Naive thymus-derived CD4-positive, alpha-beta T cell (primary cell): ENCODE results near the gene MADD. TPM values are rescaled to one million over a fixed set of nuclear protein-coding genes. Genes with fewer than 3 reads are reported as not detected.

ENCODE experiments used
- ATAC-seq: fragments of 150-1000 bp; cut with Tn5 transposase; 2 replicates; pipeline ENCODE4 v1.10.0; 2021; ENCODE audit warnings: mild to moderate bottlenecking, moderate library complexity
- CTCF ChIA-PET: fragments of 350-600 bp; sonication (Branson Sonifier 250); formaldehyde crosslinking; loops from one replicate; lab custom pipeline; 2021; ENCODE audit warnings: antibody characterized with exemption; lab: Charles Lee
- POLR2A ChIA-PET: fragments of 350-600 bp; sonication (Branson Sonifier 250); formaldehyde crosslinking; loops from one replicate; lab custom pipeline; 2021; ENCODE audit warnings: antibody characterized with exemption, inconsistent platforms; lab: Charles Lee
- DNase-seq, 9 donors: peaks; one replicate each; pipeline versions ENCODE4 v3.0.0 to v3.0.0-alpha.2; 2020 to 2022; ENCODE audit warnings: mixed read lengths in 1 of 9
- H3K27ac ChIP-seq: one replicate; pipeline ENCODE4 v1.7.0; 2013; ENCODE audit warnings: mild to moderate bottlenecking, low read depth, low read length, moderate library complexity
- H3K27me3 ChIP-seq, 2 donors: one replicate each; pipeline ENCODE4 v1.7.0; 2013; ENCODE audit warnings: low read length in 2 of 2, mild to moderate bottlenecking in 2 of 2, moderate library complexity in 2 of 2; ENCODE audit not compliant: control insufficient read depth in 2 of 2, insufficient read depth in 2 of 2
- H3K36me3 ChIP-seq, 3 experiments: 1 replicate in 2 of 3; 2 replicates in 1 of 3; pipeline ENCODE4 v1.7.0; 2013; ENCODE audit warnings: low read length in 3 of 3, mild to moderate bottlenecking in 3 of 3, moderate library complexity in 1 of 3; ENCODE audit not compliant: insufficient read depth in 3 of 3, control insufficient read depth in 2 of 3
- H3K4me1 ChIP-seq, 2 donors: one replicate each; pipeline ENCODE4 v1.7.0; 2013; ENCODE audit warnings: low read length in 2 of 2, mild to moderate bottlenecking in 2 of 2, moderate library complexity in 1 of 2; ENCODE audit not compliant: control insufficient read depth in 2 of 2, insufficient read depth in 2 of 2
- H3K4me3 ChIP-seq: 2 replicates; pipeline ENCODE4 v1.7.0; 2013; ENCODE audit warnings: mild to moderate bottlenecking, low read length
- H3K9me3 ChIP-seq, 3 experiments: 1 replicate in 2 of 3; 2 replicates in 1 of 3; pipeline ENCODE4 v1.7.0; 2013; ENCODE audit warnings: low read length in 3 of 3; ENCODE audit not compliant: control insufficient read depth in 2 of 3
- H3K27ac Mint-ChIP-seq, 9 donors: one replicate each; pipeline ENCODE4 v1.8.0; 2020 to 2022; ENCODE audit warnings: mixed read lengths in 9 of 9, mild to moderate bottlenecking in 8 of 9, moderate library complexity in 5 of 9, inconsistent platforms in 2 of 9
- H3K27me3 Mint-ChIP-seq, 5 donors: one replicate each; pipeline ENCODE4 v1.8.0; 2021 to 2022; ENCODE audit warnings: mixed read lengths in 5 of 5, mild to moderate bottlenecking in 1 of 5
- H3K36me3 Mint-ChIP-seq, 5 donors: one replicate each; pipeline ENCODE4 v1.8.0; 2020 to 2022; ENCODE audit warnings: mixed read lengths in 5 of 5, mild to moderate bottlenecking in 3 of 5, inconsistent platforms in 1 of 5
- H3K4me1 Mint-ChIP-seq, 7 donors: one replicate each; pipeline ENCODE4 v1.8.0; 2020 to 2022; ENCODE audit warnings: mixed read lengths in 7 of 7, mild to moderate bottlenecking in 3 of 7, inconsistent platforms in 1 of 7
- H3K4me3 Mint-ChIP-seq, 10 donors: one replicate each; pipeline ENCODE4 v1.8.0; 2020 to 2022; ENCODE audit warnings: mild to moderate bottlenecking in 10 of 10, mixed read lengths in 10 of 10, moderate library complexity in 6 of 10, inconsistent platforms in 2 of 10
- H3K9me3 Mint-ChIP-seq, 11 donors: one replicate each; pipeline ENCODE4 v1.8.0; 2020 to 2022; ENCODE audit warnings: mixed read lengths in 11 of 11, mild to moderate bottlenecking in 4 of 11, inconsistent platforms in 1 of 11, moderate library complexity in 1 of 11
- intact Hi-C, 2 donors: fragments of 100-400 bp; cut with micrococcal nuclease; formaldehyde crosslinking; loops; one replicate each; pipeline ENCODE4 v1.15.1; 2023
- polyA plus RNA-seq, 2 donors: library from polyadenylated mRNA; unstranded; fragments of 300-500 nt; fragmentation: Illumina TruSeq; gene quantifications; one replicate each; pipeline ENCODE4 v1.2.3, GENCODE V29; 2021
- total RNA-seq, 6 experiments: library from RNA in 5 of 6; stranded (reverse) in 5 of 6; gene quantifications; 1 replicate in 5 of 6; 2 replicates in 1 of 6; pipeline ENCODE4 v1.2.3 and lab custom pipeline; 2021 to 2026

Gene MADD
- total and polyA plus RNA-seq, 7 experiments from 2014 or later: 18.7 to 150 (median 117) TPM

GRCh38 chr11:47267876-47268275 lies 2.1 kb upstream of the MADD start:
- intact Hi-C loops: loop anchor here (2.0 to 5.0 kb wide), 6 partner anchors 311 to 1421 kb away; partner anchors contain the start of genes CRY2 (in 1 of the 2), DGKZ (in 1 of the 2), KBTBD4 (in 1 of the 2) and MTCH2 (in 1 of the 2)

GRCh38 chr11:47268448-47269001 lies 1.4 kb upstream of the MADD start:
- Histone ChIP-seq H3K4me1 (peaks cover 27 to 43% of the 10 kb centered on the region in 2 donors), H3K4me3 (peak overlapping the region; percentile 65), H3K27ac (peak overlapping the region; percentile 95), H3K36me3 (no peaks in the 10 kb centered on the region), H3K9me3 (no peaks in the 10 kb centered on the region), H3K27me3 (no peaks in the 10 kb centered on the region)
- peaks cover 38 to 61% (median 52%) of the 10 kb centered on the region in 7 donors for H3K4me1 Mint-ChIP-seq
- no peaks in the 10 kb centered on the region for H3K9me3 Mint-ChIP-seq
- H3K36me3 Mint-ChIP-seq: peaks cover 0 to 4% (median 0%) of the 10 kb centered on the region in 5 donors
- intact Hi-C loops: loop anchor here (1.0 to 5.0 kb wide), 21 partner anchors 9 to 1422 kb away; partner anchors contain the start of genes ACP2 (in 2 of the 2), ARHGAP1 (in 2 of the 2), MTCH2 (in 2 of the 2) and PSMC3 (in 2 of the 2)
- ATAC-seq (no peak), DNase-seq (no peak)
- peak overlapping the region; percentile 78 to 97 (median 87) for H3K4me3 Mint-ChIP-seq
- H3K27me3 Mint-ChIP-seq: no peaks in the 10 kb centered on the region
- peak overlapping the region; percentile 93 to 99 (median 96) for H3K27ac Mint-ChIP-seq
- CTCF ChIA-PET: interaction anchor here (1.5 kb wide), 1 partner anchor 9 kb away, joined by 4 read pairs; no protein-coding TSS in a partner anchor
- POLR2A ChIA-PET: interaction anchor here (0.9 to 6.8 kb wide), 12 partner anchors 10 to 126 kb away, joined by 3 to 48 read pairs (median 4); partner anchors contain the start of genes ACP2, DDB2 and NR1H3

More at GRCh38 chr11:47267876-47268275, 2.1 kb upstream of the MADD start:
- Histone ChIP-seq H3K9me3 (no peaks in the 10 kb centered on the region), H3K27me3 (no peaks in the 10 kb centered on the region), H3K4me3 (no peak overlapping the region), H3K4me1 (peaks cover 27 to 41% of the 10 kb centered on the region in 2 donors), H3K27ac (peak overlapping the region; percentile 95), H3K36me3 (no peaks in the 10 kb centered on the region)
- Mint-ChIP-seq H3K36me3 (peaks cover 0 to 4% (median 0%) of the 10 kb centered on the region in 5 donors), H3K27me3 (no peaks in the 10 kb centered on the region), H3K4me1 (peaks cover 37 to 57% (median 48%) of the 10 kb centered on the region in 7 donors), H3K4me3 (peak overlapping the region; percentile 78 to 97 (median 87)), H3K27ac (peak overlapping the region; percentile 93 to 99 (median 96)), H3K9me3 (no peaks in the 10 kb centered on the region)
- ChIA-PET POLR2A (interaction anchor here (0.9 to 6.8 kb wide), 12 partner anchors 9 to 127 kb away, joined by 3 to 48 read pairs (median 4); partner anchors contain the start of genes ACP2, DDB2 and NR1H3), CTCF (interaction anchor here (1.5 kb wide), 1 partner anchor 8 kb away, joined by 4 read pairs; no protein-coding TSS in a partner anchor)
- ATAC-seq (no peak), DNase-seq (no peak)

GRCh38 chr11:47269002-47269828 lies 718 bp upstream of the MADD start:
- Histone ChIP-seq H3K27ac (peak overlapping the region; percentile 95), H3K9me3 (no peaks in the 10 kb centered on the region), H3K36me3 (peaks cover 0 to 6% (median 6%) of the 10 kb centered on the region in 3 experiments), H3K27me3 (no peaks in the 10 kb centered on the region), H3K4me3 (peak overlapping the region; percentile 65), H3K4me1 (peaks cover 27 to 43% of the 10 kb centered on the region in 2 donors)
- POLR2A ChIA-PET: interaction anchor here (0.9 to 6.8 kb wide), 11 partner anchors 10 to 139 kb away, joined by 3 to 48 read pairs (median 5); partner anchors contain the start of genes ACP2, DDB2, NR1H3 and SLC39A13
- Mint-ChIP-seq H3K27me3 (no peaks in the 10 kb centered on the region), H3K27ac (peak overlapping the region; percentile 93 to 99 (median 96)), H3K4me1 (peaks cover 38 to 62% (median 59%) of the 10 kb centered on the region in 7 donors), H3K4me3 (peak overlapping the region; percentile 78 to 97 (median 87)), H3K9me3 (no peaks in the 10 kb centered on the region), H3K36me3 (peaks cover 0 to 5% (median under 1%) of the 10 kb centered on the region in 5 donors)
- CTCF ChIA-PET: interaction anchor here (1.5 kb wide), 1 partner anchor 10 kb away, joined by 4 read pairs; no protein-coding TSS in a partner anchor
- intact Hi-C loops: loop anchor here (1.0 to 5.0 kb wide), 21 partner anchors 10 to 1422 kb away; partner anchors contain the start of genes ACP2 (in 2 of the 2), ARHGAP1 (in 2 of the 2), MTCH2 (in 2 of the 2) and PSMC3 (in 2 of the 2)
- DNase-seq (peak; percentile 82 to 89 (median 87)), ATAC-seq (peak; percentile 82)

GRCh38 chr11:47270331-47271271 lies 668 bp downstream of the MADD start:
- DNase-seq: peak in 8 of 9 donors; percentile 19 to 51 (median 34)
- peak overlapping the region; percentile 82 to 96 (median 88) for H3K4me3 Mint-ChIP-seq
- Histone ChIP-seq H3K4me1 (peaks cover 27 to 38% of the 10 kb centered on the region in 2 donors), H3K36me3 (peaks cover 0 to 20% (median 14%) of the 10 kb centered on the region in 3 experiments), H3K4me3 (peak overlapping the region; percentile 65), H3K9me3 (no peaks in the 10 kb centered on the region), H3K27me3 (no peaks in the 10 kb centered on the region), H3K27ac (peak overlapping the region; percentile 95)
- ChIA-PET CTCF (interaction anchor here (0.5 to 1.7 kb wide), 10 partner anchors 11 to 141 kb away, joined by 3 to 6 read pairs (median 4); partner anchors contain the start of genes ACP2 and DDB2), POLR2A (interaction anchor here (0.6 to 2.3 kb wide), 22 partner anchors 8 to 1120 kb away, joined by 3 to 14 read pairs (median 4); partner anchors contain the start of genes ACP2, ARFGAP2, DDB2 and PSMC3)
- H3K4me1 Mint-ChIP-seq: peaks cover 38 to 61% (median 56%) of the 10 kb centered on the region in 7 donors
- H3K27ac Mint-ChIP-seq: peak overlapping the region; percentile 47 to 93 (median 88)
- peaks cover 0 to 11% (median 5%) of the 10 kb centered on the region in 5 donors for H3K36me3 Mint-ChIP-seq
- H3K27me3 Mint-ChIP-seq: no peaks in the 10 kb centered on the region
- no peaks in the 10 kb centered on the region for H3K9me3 Mint-ChIP-seq
- no peak for ATAC-seq
- intact Hi-C loops: loop anchor here (1.0 to 5.0 kb wide), 4 partner anchors 184 to 497 kb away; partner anchors contain the start of genes CELF1 (in 1 of the 2), FNBP4 (in 1 of the 2), KBTBD4 (in 1 of the 2) and NDUFS3 (in 1 of the 2)

GRCh38 chr11:47271328-47271727 lies 1.4 kb downstream of the MADD start:
- no peaks in the 10 kb centered on the region for H3K9me3 Mint-ChIP-seq
- Histone ChIP-seq H3K27me3 (no peaks in the 10 kb centered on the region), H3K9me3 (no peaks in the 10 kb centered on the region), H3K36me3 (peaks cover 7 to 27% (median 21%) of the 10 kb centered on the region in 3 experiments), H3K27ac (peak overlapping the region; percentile 95), H3K4me3 (peak overlapping the region; percentile 65), H3K4me1 (peaks cover 27 to 35% of the 10 kb centered on the region in 2 donors)
- no peaks in the 10 kb centered on the region for H3K27me3 Mint-ChIP-seq
- H3K4me1 Mint-ChIP-seq: peaks cover 38 to 63% (median 55%) of the 10 kb centered on the region in 7 donors
- peak overlapping the region; percentile 47 to 93 (median 88) for H3K27ac Mint-ChIP-seq
- DNase-seq (no peak), ATAC-seq (no peak)
- POLR2A ChIA-PET: interaction anchor here (0.6 to 2.3 kb wide), 19 partner anchors 8 to 1121 kb away, joined by 3 to 14 read pairs (median 4); partner anchors contain the start of genes ACP2, ARFGAP2, DDB2 and SLC39A13
- intact Hi-C loops: loop anchor here (1.0 to 5.0 kb wide), 3 partner anchors 183 to 306 kb away; partner anchors contain the start of genes CELF1 (in 1 of the 2), KBTBD4 (in 1 of the 2) and NDUFS3 (in 1 of the 2)
- CTCF ChIA-PET: interaction anchor here (0.5 to 1.7 kb wide), 10 partner anchors 12 to 140 kb away, joined by 3 to 6 read pairs (median 4); partner anchors contain the start of genes ACP2 and DDB2
- H3K36me3 Mint-ChIP-seq: peaks cover 0 to 16% (median 8%) of the 10 kb centered on the region in 5 donors
- H3K4me3 Mint-ChIP-seq: peak overlapping the region; percentile 82 to 96 (median 86)
